ENCODE data around the gene ZNF878.
A peak's percentile ranks its signal among the peaks of the same experiment; 100 is the strongest.
"Not testable (repeated sequence)": the region's sequence is repeated elsewhere in the genome, so short reads cannot be mapped to it uniquely, and the experiment has no call there.

The ZNF878 gene

DNA sequence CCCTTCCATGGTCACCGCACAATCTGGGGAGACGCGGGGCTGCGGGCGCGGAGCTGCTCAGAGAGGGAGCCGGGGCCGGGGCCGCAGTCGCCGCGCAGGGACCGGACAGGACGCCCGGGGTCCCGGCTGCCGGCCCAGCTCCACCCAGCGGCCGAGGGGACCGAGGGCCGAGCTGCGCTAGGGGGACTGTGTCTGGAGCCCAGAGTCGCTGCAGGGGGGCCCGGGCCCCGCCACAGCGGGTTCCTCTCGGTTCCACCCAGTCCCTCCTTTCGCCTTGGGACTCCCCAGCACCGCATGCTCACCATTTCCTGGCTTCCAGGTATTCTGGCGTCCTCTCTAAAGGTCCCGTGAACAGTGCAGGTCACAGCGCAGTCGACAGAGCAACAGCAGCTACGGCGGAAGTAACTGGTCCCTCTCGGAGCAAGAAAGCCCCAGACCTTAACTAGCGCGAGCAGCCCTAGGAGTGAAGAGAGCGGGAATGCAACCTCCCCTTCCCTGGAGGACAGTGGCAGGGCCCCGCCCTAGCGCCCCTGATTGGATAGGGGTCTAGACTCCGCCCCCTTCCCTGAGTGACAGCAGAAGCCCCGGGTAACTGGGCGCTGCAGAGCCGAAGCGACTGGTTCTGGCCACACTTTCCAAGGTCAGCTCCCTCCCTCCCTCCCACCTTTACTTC, at the start of gene ZNF878:
Gene ZNF878 (minus strand): TSS at position 465 of the 673 bp plus-strand sequence. CDS start 160 bp downstream, at position 305.
- DNase-seq (ENCODE audit: low read depth) = peak; percentile 26

DNA sequence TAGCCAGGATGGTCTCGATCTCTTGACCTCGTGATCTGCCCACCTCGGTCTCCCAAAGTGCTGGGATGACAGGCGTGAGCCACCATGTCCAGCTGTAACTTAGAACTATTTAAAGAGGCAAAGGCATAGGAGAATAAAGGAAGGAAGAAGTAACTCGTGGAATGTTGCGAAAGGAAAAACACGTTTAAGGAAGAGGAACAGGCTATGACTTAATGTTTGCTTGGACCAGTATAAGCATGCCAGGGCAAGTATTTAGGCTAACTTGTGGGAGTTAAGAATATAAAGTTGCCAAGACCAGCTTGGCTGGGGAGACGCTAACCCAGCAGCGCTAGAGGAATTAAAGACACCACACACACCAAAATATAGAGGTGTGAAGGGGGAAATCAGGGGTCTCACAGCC, 45.3 kb upstream of the ZNF878 start:
- DNase-seq (ENCODE audit: low read depth) = no peak

DNA sequence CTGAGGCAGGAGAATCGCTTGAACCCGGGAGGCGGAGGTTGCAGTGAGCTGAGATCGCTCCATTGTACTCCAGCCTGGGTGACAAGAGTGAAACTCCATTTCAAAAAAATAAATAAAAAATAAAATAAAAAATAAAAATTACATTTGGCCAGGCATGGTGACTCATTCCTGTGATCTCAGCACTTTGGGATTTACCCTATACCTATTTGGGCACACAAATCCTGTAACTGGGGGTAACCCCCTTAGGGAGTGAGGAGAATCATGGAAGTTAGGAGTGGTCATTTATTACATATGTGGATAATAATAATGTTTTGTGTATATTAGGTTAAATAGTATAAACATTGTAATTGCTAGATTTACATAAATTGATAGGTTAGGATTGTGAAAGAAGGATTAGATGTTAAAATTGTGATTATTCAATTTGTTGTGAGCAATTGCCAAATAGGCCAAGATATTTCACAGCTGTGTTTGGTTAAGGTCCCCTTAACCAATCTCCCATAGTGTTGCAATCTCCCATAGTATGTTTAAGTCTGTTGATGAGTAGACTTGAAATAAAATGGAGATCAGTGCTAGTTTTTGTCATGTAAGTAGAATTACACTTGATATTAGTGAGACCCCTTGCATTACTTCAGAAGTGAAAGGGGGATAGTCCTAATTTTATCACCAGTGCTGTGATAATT, 42.5 kb upstream of the ZNF878 start:
- no peak for DNase-seq (ENCODE audit: low read depth)

DNA sequence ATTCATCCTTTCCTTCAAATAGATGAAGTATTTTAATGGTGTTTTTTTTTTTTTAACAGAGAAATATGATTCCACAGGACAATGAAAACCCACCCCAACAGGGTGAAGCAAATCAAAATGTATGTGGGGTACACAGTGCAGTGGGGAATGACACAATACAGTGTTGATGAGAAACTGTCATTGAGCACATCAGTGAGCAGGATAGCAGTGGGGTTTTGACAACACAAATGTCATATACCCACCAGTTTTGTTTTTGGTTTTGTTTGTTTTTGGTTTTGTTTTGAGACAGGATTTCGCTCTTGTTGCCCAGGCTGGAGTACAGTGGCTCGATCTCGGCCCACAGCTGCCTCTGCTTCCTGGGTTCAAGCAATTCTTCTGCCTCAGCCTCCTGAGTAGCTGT, 41.0 kb upstream of the ZNF878 start:
- no peak for DNase-seq (ENCODE audit: low read depth)

DNA sequence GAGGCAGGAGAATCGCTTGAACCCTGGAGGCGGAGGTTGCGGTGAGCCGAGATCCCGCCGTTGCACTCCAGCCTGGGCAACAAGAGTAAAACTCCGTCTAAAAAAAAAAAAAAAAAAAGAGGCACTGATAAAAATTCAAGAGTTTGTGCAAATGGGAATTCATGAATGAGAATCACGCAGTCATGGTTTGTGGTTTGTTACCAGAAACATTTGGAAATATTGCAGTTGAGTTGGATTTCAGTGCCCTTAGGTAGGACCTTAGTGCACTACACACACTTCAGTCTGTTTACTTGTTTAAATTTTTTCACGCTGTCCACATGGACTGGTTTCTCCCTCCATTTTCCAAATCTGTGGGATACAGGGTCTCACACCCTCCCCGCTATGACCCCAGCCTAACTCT, 40.2 kb upstream of the ZNF878 start:
- DNase-seq (ENCODE audit: low read depth) = no peak

DNA sequence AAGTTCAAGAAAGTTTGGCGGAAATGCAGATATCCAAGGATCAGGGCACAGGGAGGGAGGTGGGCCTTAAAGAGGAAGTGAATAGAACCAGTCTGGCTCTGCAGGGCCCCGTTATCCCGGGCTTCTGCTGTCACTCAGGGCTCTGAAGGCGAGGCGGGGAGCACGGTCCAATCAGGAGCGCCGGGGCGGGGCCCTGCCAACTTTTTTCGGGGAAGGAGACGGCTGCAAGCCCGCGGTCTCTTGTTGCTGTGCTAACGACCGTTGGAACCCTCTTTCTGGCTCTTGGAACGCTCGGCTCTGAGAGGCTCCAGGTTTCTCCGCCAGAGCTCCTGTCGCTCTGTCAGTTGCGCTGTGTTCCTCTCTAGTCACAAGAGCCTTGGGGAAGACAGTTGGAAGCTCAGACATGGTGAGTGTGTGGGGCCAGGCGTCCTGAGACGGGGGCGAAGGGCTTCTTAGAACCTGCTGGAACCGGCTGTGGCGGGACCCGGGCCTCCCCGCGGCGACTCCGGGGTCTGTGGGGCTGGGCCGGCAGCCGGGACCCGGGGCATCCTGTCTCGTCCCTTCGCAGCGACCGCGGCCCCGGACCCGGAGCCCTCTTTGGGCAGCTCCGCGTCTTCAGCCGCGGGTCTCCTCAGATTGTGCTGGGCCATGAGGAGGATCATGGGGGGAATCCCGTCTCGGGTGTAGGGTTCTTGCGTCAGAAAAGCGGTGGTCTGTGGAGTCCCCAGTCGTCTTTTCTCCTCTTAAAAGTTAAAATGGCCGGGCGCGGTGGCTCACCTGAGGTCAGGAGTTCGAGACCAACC, 39.5 kb upstream of the ZNF878 start:
- DNase-seq (ENCODE audit: low read depth) = peak; percentile 14

DNA sequence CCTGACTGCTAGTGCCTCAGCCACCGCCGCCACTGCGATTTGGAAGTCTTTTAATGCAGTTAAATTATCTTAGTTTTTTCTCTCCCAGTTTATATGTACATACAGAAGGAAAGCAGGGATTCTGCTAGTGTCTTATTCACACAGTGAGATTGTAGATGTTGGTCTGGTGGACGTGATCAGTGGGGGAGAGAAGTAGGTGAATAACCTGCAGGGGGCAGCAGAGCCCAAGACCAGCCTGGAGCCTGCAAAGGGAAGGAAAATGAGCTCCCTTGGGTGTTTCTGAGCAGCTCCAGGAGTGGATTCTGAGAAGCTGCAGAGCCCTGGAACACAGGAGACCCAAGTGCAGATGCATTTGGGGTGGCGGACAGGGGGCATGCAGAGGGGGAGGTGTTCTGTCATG, 38.0 kb upstream of the ZNF878 start:
- peak; percentile 25 for DNase-seq (ENCODE audit: low read depth)

DNA sequence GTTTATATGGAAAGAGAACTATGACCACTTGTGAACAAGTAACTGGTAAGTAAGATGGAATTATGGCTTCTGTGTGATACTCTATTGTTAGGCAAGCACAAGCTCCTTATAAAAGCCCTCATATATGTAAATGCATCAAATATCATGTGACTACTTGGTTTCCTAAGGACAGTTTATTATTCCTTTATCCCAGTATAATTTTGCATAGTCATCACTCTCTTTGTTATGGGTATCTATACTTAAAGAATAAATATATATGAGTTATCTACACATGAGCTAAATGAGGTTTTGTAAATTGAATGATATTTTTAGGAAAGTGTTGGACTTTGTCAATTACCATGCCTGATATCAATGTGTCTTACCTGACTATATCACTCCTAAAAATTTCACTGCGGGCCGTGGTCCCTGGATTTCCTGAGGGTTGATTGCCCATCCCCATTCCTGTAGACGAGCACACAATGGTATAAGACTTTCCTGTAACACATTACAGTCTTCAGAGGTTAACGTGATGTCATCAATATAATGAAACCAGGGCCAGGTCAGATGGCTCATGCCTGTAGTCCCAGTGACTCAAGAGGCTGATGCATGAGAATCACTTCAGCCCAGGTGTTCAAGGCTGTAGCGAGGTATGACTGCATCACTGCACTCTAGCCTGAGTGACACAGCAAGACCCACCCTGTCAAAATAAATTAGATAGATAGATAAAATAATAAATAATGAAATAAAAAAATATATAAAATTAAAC, 32.5 kb upstream of the ZNF878 start:
- DNase-seq (ENCODE audit: low read depth) = no peak

DNA sequence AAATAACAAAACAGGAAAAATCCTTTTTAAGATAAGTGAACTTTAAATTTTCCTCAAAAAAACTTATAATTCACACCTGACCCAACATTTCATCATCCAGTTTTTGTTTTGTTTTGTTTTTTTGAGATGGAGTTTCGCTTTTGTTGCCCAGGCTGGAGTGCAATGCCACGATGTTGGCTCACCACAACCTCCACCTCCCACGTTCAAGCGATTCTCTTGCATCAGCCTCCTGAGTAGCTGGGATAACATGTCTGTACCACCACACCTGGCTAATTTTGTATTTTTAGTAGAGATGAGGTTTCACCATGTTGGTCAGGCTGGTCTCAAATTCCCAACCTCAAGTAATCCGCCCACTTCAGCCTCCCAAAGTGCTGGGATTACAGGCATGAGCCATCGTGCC, 30.6 kb upstream of the ZNF878 start:
- DNase-seq (ENCODE audit: low read depth) = not testable (repeated sequence)

DNA sequence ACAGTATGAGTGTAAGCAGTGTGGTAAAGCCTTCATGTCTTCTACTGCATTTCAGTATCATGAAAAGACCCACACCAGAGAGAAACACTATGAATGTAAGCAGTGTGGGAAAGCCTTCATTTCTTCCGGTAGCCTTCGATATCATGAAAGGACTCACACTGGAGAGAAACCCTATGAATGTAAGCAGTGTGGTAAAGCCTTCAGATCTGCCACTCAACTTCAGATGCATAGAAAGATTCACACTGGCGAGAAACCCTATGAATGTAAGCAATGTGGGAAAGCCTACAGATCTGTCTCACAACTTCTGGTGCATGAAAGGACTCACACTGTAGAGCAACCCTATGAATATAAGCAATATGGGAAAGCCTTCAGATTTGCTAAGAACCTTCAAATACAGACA, 24.6 kb upstream of the ZNF878 start:
- no peak for DNase-seq (ENCODE audit: low read depth)

DNA sequence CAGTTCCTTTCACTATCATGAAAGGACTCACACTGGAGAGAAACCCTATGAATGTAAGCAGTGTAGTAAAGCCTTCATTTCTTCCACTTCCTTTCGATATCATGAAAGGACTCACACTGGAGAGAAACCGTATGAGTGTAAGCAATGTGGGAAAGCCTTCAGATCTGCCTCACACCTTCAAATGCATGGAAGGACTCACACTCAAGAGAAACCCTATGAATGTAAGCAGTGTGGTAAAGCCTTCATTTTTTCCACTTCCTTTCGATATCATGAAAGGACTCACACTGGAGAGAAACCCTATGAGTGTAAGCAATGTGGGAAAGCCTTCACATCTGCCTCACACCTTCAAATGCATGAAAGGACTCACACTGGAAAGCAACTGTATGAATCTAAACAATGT, 23.6 kb upstream of the ZNF878 start:
- not testable (repeated sequence) for DNase-seq (ENCODE audit: low read depth)

DNA sequence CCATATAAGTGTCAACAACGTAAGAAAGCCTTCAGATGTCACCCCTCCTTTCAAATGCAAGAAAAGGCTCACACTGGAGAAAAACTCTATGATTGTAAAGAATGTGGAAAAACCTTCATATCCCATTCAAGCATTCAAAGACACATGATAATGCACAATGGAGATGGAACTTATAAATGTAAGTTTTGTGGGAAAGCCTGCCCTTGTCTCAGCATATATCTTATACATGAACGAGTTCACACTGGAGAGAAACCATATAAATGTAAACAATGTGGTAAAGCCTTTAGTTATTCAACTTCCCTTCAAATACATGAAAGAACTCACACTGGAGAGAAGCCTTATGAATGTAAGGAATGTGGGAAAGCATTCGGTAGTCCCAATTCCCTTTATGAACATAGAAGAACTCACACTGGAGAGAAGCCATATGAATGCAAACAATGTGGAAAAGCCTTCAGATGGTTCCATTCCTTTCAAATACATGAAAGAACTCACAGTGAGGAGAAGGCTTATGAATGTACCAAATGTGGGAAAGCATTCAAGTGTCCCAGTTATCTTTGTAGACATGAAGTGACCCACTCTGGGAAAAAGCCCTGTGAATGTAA, 22.9 kb upstream of the ZNF878 start:
- no peak for DNase-seq (ENCODE audit: low read depth)

DNA sequence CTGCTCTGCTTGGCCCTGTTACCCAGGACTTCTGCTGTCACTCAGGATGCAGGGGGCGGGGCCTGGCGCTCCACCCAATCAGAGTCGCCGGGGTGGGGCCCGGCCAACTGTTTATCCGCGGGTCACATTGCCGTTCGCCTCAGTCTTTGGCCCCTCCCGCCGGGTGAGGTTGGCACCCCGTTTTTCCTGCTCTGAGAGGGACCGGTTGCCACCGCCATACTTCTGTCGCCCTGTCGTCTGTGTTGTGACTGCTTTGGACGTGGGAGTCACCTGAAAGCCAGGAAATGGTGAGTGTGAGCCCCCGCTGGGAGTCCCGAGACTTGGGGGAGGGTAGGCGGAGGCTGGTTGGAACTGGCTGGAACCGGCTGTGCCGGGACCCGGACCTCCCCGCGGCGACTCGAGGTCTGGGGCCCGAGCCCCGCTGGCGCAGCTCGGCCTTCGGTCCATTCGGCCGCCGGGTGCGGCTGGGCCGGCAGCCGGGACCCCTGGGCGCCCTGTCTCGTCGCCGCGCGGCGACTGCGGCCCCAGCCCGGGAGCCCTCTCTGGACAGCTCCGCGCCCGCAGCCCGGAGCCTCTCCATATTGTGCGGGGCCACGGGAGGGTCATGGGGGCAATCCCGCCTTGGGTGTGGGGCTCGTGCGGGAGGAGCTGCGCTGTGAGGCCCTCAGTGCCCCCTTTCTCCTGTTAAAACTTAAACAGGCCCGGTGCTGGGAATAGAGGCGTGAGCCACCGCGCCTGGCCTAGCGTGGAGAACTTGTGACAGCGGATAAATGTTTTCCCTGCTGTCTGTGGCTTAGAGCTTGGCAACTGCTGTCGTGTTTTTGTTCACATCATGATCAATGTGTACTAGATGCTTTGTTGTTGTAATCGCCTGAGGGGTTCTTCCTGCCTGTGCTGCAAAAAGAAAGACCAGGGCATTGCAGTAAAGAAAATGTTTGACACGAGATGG, 12.1 kb upstream of the ZNF878 start, which contains the start of gene ZNF844:
Gene ZNF844 (plus strand): TSS at position 142 of the 949 bp plus-strand sequence. CDS start 143 bp downstream, at position 285.
- DNase-seq (ENCODE audit: low read depth) = peak; percentile 53

DNA sequence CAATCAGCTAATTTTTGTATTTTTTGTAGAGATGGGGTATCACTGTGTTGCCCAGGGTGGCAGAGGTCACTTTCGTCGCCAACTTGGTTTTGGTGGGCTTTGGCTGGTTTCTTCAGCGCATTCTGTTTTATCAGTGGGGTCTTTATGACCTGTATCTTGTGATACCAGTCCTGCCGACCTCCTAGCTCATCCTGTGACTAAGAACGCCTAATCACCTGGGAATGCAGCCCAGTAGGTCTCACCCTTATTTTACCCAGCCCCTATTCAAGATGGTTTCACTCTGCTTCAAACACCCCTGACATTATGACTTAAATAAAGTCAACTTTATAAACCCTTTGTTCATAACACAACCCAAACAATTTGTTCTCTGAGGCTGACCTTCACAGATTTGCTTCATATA, 3.0 kb upstream of the ZNF878 start:
- DNase-seq (ENCODE audit: low read depth) = no peak

DNA sequence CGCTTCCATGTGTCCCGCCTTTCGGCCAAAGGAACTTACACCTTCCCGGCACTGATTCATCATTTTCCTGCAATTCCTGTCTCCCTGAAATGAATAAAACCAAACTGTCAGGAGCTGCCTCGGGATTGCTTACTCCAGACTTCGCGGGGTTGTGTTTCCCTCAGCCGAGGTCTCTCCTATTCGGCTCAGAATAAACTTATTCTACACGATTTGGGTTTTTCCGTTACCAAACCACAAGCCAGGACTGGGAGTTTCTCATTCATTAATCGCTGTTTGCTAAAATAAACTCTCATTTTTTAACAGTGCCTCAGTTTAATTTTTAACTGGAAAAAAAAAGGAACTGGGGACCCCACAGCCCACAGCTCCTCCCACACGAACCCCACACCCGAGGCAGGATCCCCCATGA, 667 bp downstream of the ZNF878 start:
- DNase-seq (ENCODE audit: low read depth) = no peak

DNA sequence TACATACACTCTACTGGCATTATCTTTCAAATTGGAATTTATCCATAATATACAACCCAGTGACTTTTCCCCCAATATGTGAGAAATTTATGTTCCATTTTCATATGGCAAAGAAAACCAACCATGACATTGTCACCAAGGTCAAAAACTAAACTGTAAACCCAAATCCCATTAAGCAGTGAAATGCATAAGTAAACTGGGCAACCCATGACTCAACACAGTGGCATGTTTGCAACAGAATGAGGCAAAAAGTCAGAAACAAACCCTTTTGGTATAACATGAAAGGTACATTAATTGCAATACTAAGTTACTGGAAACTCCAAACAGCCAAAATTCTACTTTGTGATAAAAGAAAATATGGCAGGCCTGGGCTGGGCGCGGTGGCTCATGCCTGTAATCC, 4.9 kb downstream of the ZNF878 start:
- no peak for DNase-seq (ENCODE audit: low read depth)

DNA sequence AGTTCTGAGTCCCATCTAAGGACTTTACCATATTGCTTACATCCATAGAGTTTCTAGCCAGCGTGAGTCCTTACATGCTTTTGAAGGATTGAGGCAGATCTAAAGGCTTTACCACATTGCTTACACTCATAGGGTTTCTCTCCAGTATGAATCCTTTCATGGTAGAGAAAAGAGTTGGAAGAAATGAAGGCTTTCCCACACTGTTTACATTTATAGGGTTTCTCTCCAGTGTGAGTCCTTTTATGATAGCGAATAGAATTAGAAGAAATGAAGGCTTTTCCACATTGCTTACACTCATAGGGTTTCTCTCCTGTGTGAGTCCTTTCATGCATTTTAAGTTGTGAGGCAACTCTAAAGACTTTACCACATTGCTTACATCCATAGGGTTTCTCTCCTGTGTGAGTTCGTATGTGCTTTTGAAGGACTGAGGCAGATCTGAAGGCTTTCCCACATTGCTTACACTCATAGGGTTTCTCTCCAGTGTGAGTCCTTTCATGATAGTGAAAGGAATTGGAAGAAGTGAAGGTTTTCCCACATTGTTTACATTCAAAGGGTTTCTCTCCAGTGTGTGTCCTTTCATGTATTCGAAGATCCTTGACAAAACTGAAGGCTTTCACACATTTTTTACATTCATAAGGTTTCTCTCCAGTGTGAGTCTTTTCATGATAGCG, 8.9 kb downstream of the ZNF878 start:
- DNase-seq (ENCODE audit: low read depth) = no peak

DNA sequence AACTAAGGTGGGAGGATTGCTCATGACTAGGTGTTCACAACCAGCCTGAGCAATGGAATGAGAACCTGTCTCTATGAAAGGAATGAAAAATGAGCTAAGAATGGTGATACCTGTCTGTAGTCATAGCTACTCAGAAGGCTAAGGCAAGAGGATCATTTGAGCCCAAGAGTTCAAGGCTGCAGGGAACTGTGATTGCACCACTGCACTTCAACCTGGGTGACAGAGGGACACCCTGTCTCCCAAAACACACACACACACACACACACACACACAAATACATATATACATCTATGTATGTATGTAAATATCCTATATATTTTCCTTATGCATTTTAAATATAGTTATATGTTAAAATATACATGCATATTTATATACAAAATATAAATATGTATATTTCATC, 9.9 kb downstream of the ZNF878 start:
- no peak for DNase-seq (ENCODE audit: low read depth)

DNA sequence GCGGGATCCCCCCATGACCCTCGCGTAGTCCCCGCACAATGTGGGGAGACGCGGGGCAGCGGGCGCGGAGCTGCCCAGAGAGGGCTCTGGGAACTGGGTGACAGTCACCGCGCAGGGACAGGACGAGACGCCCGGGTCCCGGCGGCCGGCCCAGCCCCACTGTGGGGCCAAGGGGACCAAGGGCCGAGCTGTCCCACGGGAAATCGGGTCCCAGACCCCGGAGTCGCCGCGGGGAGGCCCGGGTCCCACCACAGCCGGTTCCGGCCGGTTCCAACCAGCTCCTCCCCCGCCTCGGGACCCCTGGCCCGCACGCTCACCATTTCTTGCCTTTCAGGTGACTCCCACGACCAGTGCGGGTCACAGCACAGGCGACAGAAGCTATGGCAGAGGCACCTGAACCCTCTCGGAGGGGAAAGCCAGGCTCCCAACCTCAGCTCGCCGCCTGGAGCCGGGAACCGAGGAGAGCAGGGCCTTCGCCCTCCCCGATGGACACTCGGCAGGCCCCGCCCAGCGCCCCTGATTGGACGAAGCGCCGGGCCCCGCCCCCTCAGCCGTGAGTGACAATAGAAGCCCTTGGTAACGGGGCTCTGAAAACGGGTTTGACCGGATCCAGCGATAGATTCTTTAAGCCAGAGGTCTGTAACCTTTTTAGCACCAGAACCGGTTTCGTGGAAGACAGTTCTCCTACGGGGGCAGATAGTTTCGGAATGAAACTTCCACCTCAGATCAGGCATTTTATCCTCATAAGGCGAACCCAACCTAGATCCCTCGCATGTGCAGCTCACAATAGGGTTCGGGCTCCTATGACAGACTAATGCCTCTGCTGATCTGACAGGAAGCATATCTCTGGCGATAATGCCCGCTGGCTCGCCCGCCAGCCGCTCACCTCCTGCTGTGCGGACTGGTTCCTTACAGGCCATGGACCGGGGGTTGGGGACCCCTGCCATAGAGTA, 17.3 kb downstream of the ZNF878 start, which contains the start of gene ZNF433:
Gene ZNF433 (minus strand): TSS at position 460 of the 953 bp plus-strand sequence. CDS start 140 bp downstream, at position 320.
- DNase-seq (ENCODE audit: low read depth) = peak; percentile 55

All from stimulated activated CD4-positive, alpha-beta T cell treated with anti-CD3 and anti-CD28 coated beads, Interleukin-2, amount 100 ng/mL, for 4 hours (primary cell).